Measurements from ENCODE around the gene GPN1.
A peak's percentile ranks its signal among the peaks of the same experiment; 100 is the strongest.

GPN1 gene

GRCh38 chr2:27652790-27653189 lies 23.9 kb downstream of the GPN1 start:
- Histone ChIP-seq H3K9ac (ENCODE audit: low read depth, low read length) (no peak overlapping the region), H3K9me3 (replicated peaks; ENCODE audit: low read length) (no peaks in the 10 kb centered on the region), H3K4me1 (ENCODE audit: control insufficient read depth, insufficient read depth, low read length) (peaks cover 3% of the 10 kb centered on the region), H3K36me3 (ENCODE audit: insufficient read depth, low read length) (peaks cover 77% of the 10 kb centered on the region), H3K27me3 (ENCODE audit: control insufficient read depth, insufficient read depth, low read length) (no peaks in the 10 kb centered on the region), H3K4me2 (ENCODE audit: low read length) (no peak overlapping the region), H3K4me3 (ENCODE audit: low read length) (no peak overlapping the region)

DNA sequence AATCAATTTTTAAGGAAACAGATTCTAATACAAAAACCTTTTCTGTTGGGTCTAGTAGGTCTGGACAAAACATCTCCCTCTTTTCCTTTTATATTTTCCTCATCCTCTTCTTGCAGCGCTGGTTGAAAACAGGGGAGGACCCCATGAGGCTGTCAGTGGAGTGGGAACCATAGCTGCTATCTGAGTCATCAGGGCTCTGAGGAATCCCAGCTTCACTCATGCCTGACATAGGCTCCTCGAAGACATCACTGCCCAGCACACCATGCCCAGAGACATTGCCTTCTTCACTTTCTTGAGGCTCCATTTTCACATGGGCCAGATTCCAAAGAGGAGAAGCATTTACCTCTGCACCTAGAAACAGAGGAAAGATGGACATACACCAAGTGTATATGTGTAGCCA lies 24.5 kb downstream of the GPN1 start:
- Histone ChIP-seq H3K4me2 (ENCODE audit: low read length) (no peak overlapping the region), H3K4me1 (ENCODE audit: control insufficient read depth, insufficient read depth, low read length) (peaks cover 3% of the 10 kb centered on the region), H3K4me3 (ENCODE audit: low read length) (no peak overlapping the region), H3K27me3 (ENCODE audit: control insufficient read depth, insufficient read depth, low read length) (no peaks in the 10 kb centered on the region), H3K9me3 (replicated peaks; ENCODE audit: low read length) (no peaks in the 10 kb centered on the region), H3K36me3 (ENCODE audit: insufficient read depth, low read length) (peaks cover 74% of the 10 kb centered on the region), H3K9ac (ENCODE audit: low read depth, low read length) (no peak overlapping the region)

- Histone ChIP-seq H3K4me3 (ENCODE audit: low read length) (no peak overlapping the region), H3K9me3 (replicated peaks; ENCODE audit: low read length) (no peaks in the 10 kb centered on the region), H3K9ac (ENCODE audit: low read depth, low read length) (no peak overlapping the region), H3K4me2 (ENCODE audit: low read length) (no peak overlapping the region), H3K4me1 (ENCODE audit: control insufficient read depth, insufficient read depth, low read length) (peaks cover 3% of the 10 kb centered on the region), H3K36me3 (ENCODE audit: insufficient read depth, low read length) (peaks cover 68% of the 10 kb centered on the region), H3K27me3 (ENCODE audit: control insufficient read depth, insufficient read depth, low read length) (no peaks in the 10 kb centered on the region)
These were observed 26.5 kb downstream of the GPN1 start for GRCh38 chr2:27655155-27655951.

- H3K27me3 ChIP-seq (ENCODE audit: control insufficient read depth, insufficient read depth, low read length) = no peaks in the 10 kb centered on the region
- H3K4me3 ChIP-seq (ENCODE audit: low read length) = no peak overlapping the region
- H3K36me3 ChIP-seq (ENCODE audit: insufficient read depth, low read length) = peaks cover 38% of the 10 kb centered on the region
- H3K9me3 ChIP-seq (replicated peaks; ENCODE audit: low read length) = no peaks in the 10 kb centered on the region
- no peak overlapping the region for H3K9ac ChIP-seq (ENCODE audit: low read depth, low read length)
- H3K4me1 ChIP-seq (ENCODE audit: control insufficient read depth, insufficient read depth, low read length) = peaks cover 12% of the 10 kb centered on the region
- H3K4me2 ChIP-seq (ENCODE audit: low read length) = no peak overlapping the region
These were observed 32.5 kb downstream of the GPN1 start for GRCh38 chr2:27661371-27661770.

- H3K4me3 ChIP-seq (ENCODE audit: low read length) = peak within 1 kb of the TSS; percentile 88
- no peaks in the 10 kb centered on the region for H3K27me3 ChIP-seq (ENCODE audit: control insufficient read depth, insufficient read depth, low read length)
- H3K9me3 ChIP-seq (replicated peaks; ENCODE audit: low read length) = no peaks in the 10 kb centered on the region
- peaks cover 12% of the 10 kb centered on the region for H3K4me1 ChIP-seq (ENCODE audit: control insufficient read depth, insufficient read depth, low read length)
- H3K36me3 ChIP-seq (ENCODE audit: insufficient read depth, low read length) = peaks cover 34% of the 10 kb centered on the region
- peak within 1 kb of the TSS; percentile 89 for H3K9ac ChIP-seq (ENCODE audit: low read depth, low read length)
- peak within 1 kb of the TSS; percentile 80 for H3K4me2 ChIP-seq (ENCODE audit: low read length)
These were observed 34.7 kb downstream of the GPN1 start, which contains the start of the genes SLC4A1AP and SUPT7L for GRCh38 chr2:27663285-27664153. SLC4A1AP (plus strand) TSS chr2:27663889; CDS start chr2:27663915, 26 bp downstream. SUPT7L (minus strand) TSS chr2:27663614; CDS start chr2:27662192, 1,422 bp downstream.

GRCh38 chr2:27664154-27664574 lies 35.3 kb downstream of the GPN1 start:
- H3K36me3 ChIP-seq (ENCODE audit: insufficient read depth, low read length) = peaks cover 33% of the 10 kb centered on the region
- peak overlapping the region; percentile 80 for H3K4me2 ChIP-seq (ENCODE audit: low read length)
- peak overlapping the region; percentile 89 for H3K9ac ChIP-seq (ENCODE audit: low read depth, low read length)
- no peaks in the 10 kb centered on the region for H3K27me3 ChIP-seq (ENCODE audit: control insufficient read depth, insufficient read depth, low read length)
- peak overlapping the region; percentile 88 for H3K4me3 ChIP-seq (ENCODE audit: low read length)
- no peaks in the 10 kb centered on the region for H3K9me3 ChIP-seq (replicated peaks; ENCODE audit: low read length)
- peaks cover 12% of the 10 kb centered on the region for H3K4me1 ChIP-seq (ENCODE audit: control insufficient read depth, insufficient read depth, low read length)

GRCh38 chr2:27664622-27665363 lies 35.9 kb downstream of the GPN1 start:
- peak overlapping the region; percentile 88 for H3K4me3 ChIP-seq (ENCODE audit: low read length)
- peaks cover 36% of the 10 kb centered on the region for H3K36me3 ChIP-seq (ENCODE audit: insufficient read depth, low read length)
- peak overlapping the region; percentile 89 for H3K9ac ChIP-seq (ENCODE audit: low read depth, low read length)

DNA sequence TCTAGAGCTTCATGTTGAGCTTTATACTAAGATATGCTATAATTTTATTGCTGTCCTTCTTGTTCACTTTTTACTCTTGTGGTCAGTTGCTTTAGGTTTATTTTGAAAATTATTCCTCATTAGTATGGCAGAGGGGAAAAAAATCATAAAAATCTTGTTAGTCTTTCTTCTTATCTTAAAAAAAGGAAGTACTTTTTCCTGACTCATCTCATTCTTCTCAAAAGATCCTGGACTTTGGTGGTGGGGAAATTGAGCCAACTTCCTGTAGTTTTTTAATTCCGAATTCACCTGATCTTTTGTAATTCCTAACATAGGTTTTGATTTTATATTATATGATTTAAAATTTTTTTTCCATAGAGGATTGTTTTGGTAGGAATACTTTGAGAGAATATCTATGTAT lies 38.6 kb downstream of the GPN1 start:
- no peaks in the 10 kb centered on the region for H3K9me3 ChIP-seq (replicated peaks; ENCODE audit: low read length)
- H3K4me3 ChIP-seq (ENCODE audit: low read length) = no peak overlapping the region
- H3K27me3 ChIP-seq (ENCODE audit: control insufficient read depth, insufficient read depth, low read length) = no peaks in the 10 kb centered on the region
- peaks cover 11% of the 10 kb centered on the region for H3K4me1 ChIP-seq (ENCODE audit: control insufficient read depth, insufficient read depth, low read length)
- H3K9ac ChIP-seq (ENCODE audit: low read depth, low read length) = no peak overlapping the region
- H3K4me2 ChIP-seq (ENCODE audit: low read length) = no peak overlapping the region
- H3K36me3 ChIP-seq (ENCODE audit: insufficient read depth, low read length) = peaks cover 22% of the 10 kb centered on the region

More at GRCh38 chr2:27664622-27665363, 35.9 kb downstream of the GPN1 start:
- peaks cover 12% of the 10 kb centered on the region for H3K4me1 ChIP-seq (ENCODE audit: control insufficient read depth, insufficient read depth, low read length)
- H3K4me2 ChIP-seq (ENCODE audit: low read length) = peak overlapping the region; percentile 80
- H3K9me3 ChIP-seq (replicated peaks; ENCODE audit: low read length) = no peaks in the 10 kb centered on the region
- H3K27me3 ChIP-seq (ENCODE audit: control insufficient read depth, insufficient read depth, low read length) = no peaks in the 10 kb centered on the region

DNA sequence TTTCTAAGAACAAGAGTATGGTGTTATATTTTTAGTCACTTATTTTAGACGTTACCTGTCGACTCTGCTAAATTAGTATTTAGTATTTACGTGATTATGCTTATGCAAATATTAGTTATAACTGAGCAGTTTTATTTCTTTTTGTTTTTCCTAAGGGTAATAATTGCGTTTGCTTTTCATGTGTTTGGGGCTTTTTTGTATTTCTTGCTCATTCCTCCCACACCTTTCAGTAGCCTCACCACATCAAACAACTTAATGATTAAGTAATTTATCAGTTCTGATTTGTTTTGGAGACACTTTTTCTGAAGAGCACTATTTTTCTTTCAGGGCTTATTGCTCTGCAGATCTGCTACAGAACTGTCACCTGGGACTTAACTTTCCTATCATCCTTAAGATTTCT lies 42.4 kb downstream of the GPN1 start:
- no peaks in the 10 kb centered on the region for H3K27me3 ChIP-seq (ENCODE audit: control insufficient read depth, insufficient read depth, low read length)
- H3K4me3 ChIP-seq (ENCODE audit: low read length) = no peak overlapping the region
- H3K9ac ChIP-seq (ENCODE audit: low read depth, low read length) = no peak overlapping the region
- no peaks in the 10 kb centered on the region for H3K4me1 ChIP-seq (ENCODE audit: control insufficient read depth, insufficient read depth, low read length)
- H3K36me3 ChIP-seq (ENCODE audit: insufficient read depth, low read length) = peaks cover 41% of the 10 kb centered on the region
- H3K9me3 ChIP-seq (replicated peaks; ENCODE audit: low read length) = no peaks in the 10 kb centered on the region
- H3K4me2 ChIP-seq (ENCODE audit: low read length) = no peak overlapping the region

GRCh38 chr2:27672723-27673486 lies 44.1 kb downstream of the GPN1 start:
- H3K27me3 ChIP-seq (ENCODE audit: control insufficient read depth, insufficient read depth, low read length) = no peaks in the 10 kb centered on the region
- no peak overlapping the region for H3K4me3 ChIP-seq (ENCODE audit: low read length)
- H3K9ac ChIP-seq (ENCODE audit: low read depth, low read length) = no peak overlapping the region
- no peaks in the 10 kb centered on the region for H3K4me1 ChIP-seq (ENCODE audit: control insufficient read depth, insufficient read depth, low read length)
- H3K4me2 ChIP-seq (ENCODE audit: low read length) = no peak overlapping the region
- peaks cover 44% of the 10 kb centered on the region for H3K36me3 ChIP-seq (ENCODE audit: insufficient read depth, low read length)
- no peaks in the 10 kb centered on the region for H3K9me3 ChIP-seq (replicated peaks; ENCODE audit: low read length)
